IPS-11a (cell line): ENCODE measurements around the gene RNLS.
"Not testable (repeated sequence)": the region's sequence is repeated elsewhere in the genome, so short reads cannot be mapped to it uniquely, and the experiment has no call there.

Experiments
- H3K4me3 ChIP-seq: one replicate; pipeline ENCODE4 v1.5.1; 2013; ENCODE audit warnings: low read depth, low read length, control low read depth

RNLS gene

GRCh38 chr10:88392222-88392621 is 190.9 kb downstream of the RNLS start:
- no peak overlapping the region for H3K4me3 ChIP-seq

GRCh38 chr10:88390041-88390440 is 193.1 kb downstream of the RNLS start:
- no peak overlapping the region for H3K4me3 ChIP-seq

DNA sequence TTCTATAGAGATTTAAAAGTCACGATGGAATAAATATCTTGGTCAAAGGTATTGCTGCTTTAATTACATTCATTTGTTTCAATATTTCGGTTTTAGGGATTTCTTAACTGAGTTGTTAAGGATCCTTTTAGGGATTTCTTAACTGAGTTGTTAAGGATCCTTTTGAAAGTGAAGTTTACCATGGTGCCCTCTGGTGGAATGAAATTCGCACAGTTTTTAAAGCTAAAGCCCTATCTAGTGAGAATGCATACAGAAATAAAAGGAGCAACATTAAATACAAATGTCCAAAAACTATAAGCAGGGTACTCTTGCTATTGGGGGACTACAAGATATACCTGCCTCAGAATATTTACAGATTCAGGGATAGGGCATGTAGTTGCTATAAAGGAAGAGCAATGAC is 193.7 kb downstream of the RNLS start:
- no peak overlapping the region for H3K4me3 ChIP-seq

GRCh38 chr10:88388324-88388723 is 194.8 kb downstream of the RNLS start:
- H3K4me3 ChIP-seq: no peak overlapping the region

DNA sequence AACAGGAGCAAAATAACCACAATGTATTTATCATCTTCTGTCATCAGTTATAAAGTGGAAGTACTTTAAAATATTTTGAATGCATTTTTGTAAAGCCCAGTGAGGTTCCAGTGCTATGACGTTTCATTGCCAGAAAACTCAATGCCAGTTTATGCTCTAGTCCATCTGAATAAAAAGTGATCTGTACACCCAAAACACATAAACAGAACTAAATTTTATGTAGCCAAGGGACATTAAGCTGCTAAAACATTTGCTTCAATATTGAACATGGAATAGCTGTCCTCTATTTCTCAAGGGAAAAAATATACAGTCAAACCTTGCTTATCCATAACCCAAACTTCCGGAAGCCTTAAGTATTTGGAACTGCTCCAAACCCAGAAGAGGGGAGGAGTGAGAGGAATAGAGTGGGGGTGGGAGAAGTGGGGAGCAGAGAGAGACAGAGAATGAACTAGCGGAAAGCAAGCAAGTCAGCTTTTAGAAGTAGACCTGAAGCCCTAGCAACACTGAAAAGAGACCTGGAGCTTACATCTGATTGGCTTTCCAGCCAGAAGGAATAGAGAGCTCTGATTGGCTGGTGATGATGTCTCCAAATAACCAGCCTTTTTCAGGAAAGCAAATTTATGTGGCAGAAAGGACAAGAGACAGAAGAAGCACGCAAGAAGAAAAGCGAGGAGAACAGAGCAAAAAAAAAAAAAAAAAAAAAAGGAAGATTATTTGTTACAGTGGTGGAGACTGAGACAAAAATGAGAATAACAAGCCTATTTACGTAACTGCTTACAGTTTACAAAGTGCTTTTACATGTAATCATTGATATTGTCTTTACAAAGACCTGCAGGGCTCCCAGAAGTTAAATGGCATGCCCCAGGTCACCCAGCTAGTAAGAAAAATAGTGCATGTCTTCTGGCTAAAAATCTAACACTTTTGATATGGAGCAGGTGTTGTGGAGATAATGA is 196.0 kb downstream of the RNLS start:
- no peak overlapping the region for H3K4me3 ChIP-seq

- H3K4me3 ChIP-seq: no peak overlapping the region
These were observed 196.8 kb downstream of the RNLS start for GRCh38 chr10:88386204-88386788.

DNA sequence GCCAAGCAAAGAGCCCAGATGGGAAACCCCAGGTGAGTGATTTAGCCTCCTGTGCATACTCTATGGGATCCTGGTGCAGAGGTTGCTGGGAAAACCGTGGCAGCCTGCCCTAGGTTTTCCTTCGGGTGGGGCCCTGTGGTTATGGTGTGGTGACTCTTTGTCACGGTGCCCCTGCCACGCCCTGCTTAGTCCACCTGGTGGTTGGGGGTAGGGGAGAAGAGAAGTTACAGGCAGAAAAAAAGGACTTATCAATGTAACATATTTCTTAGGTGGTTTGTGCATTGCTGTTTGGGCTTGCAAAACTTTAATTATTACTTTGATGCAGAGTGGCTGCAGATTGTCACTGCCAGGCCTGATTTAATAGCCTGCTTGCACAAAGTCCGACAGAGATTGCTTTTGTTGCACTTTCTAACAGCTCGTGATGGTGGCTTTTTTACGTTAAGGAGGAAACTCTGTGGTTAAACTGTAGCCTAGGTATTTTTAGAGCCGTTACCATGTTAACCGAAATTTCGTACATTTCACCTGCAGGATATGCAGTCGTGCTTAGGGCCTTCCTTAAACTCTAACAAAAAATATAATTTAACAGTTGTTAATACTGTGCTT is 197.4 kb downstream of the RNLS start:
- no peak overlapping the region for H3K4me3 ChIP-seq

DNA sequence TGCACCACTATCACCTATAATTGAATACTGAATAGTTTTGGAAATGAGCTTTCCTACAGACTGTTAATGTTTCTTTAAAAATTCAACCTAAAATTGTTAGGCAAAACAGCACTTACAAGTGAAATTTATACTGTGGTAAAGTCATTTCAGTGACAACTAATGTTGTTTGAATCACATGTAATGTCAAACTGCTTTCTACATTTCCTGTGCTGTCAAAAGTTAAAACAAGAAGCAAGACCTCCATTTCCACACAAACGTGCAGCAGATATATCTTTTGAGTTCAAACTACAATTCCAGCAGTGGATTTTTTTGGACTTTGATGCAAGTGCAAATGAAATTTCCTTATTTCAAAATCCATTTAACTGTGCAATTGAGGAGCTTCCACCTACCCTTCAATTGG is 199.8 kb downstream of the RNLS start:
- H3K4me3 ChIP-seq: no peak overlapping the region

DNA sequence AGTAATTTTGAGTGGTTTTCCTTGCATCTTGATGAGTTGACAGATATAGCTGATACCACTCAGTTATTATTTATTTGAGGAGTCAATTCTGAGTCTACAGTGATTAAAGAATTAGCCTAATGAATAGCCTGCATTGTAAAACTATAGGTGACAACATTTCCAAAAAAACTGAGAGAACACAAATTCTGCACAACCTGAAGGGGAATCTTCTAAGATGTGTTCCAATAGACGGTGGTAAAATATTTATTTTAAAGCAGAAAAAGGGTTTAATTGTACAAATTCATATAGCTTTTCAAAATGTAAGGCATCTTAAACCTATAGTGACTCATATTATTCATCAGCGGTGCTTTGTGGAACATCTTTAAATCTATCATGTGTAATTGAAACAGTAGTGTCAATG is 200.4 kb downstream of the RNLS start:
- no peak overlapping the region for H3K4me3 ChIP-seq

GRCh38 chr10:88379575-88379974 is 203.5 kb downstream of the RNLS start:
- no peak overlapping the region for H3K4me3 ChIP-seq

GRCh38 chr10:88377510-88377909 is 205.6 kb downstream of the RNLS start:
- no peak overlapping the region for H3K4me3 ChIP-seq

GRCh38 chr10:88374392-88375175 is 208.5 kb downstream of the RNLS start:
- H3K4me3 ChIP-seq: no peak overlapping the region

- no peak overlapping the region for H3K4me3 ChIP-seq
These were observed 210.1 kb downstream of the RNLS start for GRCh38 chr10:88372881-88373592.

DNA sequence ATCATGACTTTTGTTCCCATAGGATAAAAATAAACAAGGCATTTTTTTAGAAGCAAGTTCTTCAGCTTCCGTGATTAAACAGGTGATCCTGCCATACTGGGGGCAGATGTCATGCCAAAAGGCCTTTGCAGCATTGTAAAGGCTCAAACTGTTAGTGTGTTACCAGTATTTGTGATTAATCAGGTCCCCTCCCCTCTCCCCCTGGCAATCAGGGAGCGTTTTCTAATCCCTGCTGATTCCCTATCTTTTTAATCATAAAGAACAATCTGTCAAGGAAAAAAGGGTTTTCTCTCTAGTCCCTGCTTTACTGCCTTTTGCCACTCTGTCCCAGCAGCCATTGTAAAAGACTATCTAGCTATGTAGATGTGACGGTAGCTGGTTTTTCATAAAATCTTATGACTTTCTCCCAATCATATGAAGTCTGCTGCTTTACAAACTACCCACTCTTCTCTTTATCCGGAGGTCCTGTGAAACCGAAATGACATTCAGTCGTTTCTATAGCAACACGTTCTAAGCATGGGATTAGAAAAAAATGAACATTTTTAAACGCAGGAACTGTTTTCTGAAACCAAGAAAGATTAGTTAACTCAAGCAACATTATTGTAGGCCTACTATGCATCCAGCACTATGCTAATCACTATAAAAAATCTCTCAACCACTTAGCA is 210.9 kb downstream of the RNLS start:
- no peak overlapping the region for H3K4me3 ChIP-seq

DNA sequence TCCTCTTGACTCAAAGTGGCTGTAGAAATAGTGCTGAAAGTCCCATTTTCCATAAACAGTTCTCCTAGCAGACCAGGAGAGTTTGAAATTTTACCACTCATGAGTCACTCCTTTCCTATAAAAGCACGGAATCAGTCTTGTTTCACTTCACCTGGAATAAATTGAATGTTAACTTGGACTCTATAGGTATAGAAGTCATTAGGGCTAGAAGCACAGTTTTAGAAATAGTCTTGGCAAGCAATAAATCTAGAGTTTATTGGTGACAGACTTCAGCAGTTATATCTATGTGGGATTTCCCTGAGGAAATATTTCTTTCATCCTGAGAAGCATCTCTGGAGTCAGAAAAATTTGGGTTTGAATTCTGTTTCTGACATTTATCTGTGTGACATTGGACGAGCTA is 212.4 kb downstream of the RNLS start:
- no peak overlapping the region for H3K4me3 ChIP-seq

- no peak overlapping the region for H3K4me3 ChIP-seq
These were observed 216.3 kb downstream of the RNLS start for GRCh38 chr10:88366772-88367171.

GRCh38 chr10:88361995-88362807 is 220.9 kb downstream of the RNLS start:
- no peak overlapping the region for H3K4me3 ChIP-seq

DNA sequence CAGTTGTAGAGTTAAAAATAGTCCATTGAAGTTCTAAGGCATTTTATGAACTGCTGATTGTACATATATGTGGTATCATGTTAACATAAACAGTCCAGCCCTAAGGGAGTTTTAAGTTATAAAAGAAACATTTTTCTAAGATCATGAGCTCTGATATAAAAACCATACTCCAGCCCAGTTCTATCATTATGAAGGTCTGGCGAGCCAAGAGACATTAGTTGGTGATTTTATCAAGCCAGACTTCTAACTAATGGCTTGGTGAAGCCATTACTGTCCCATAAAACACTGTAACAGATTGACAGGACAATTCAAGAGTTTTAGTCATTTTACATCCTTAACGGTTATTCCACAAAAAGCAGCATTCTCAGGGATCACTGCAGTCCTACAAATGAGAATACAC is 221.6 kb downstream of the RNLS start:
- no peak overlapping the region for H3K4me3 ChIP-seq

DNA sequence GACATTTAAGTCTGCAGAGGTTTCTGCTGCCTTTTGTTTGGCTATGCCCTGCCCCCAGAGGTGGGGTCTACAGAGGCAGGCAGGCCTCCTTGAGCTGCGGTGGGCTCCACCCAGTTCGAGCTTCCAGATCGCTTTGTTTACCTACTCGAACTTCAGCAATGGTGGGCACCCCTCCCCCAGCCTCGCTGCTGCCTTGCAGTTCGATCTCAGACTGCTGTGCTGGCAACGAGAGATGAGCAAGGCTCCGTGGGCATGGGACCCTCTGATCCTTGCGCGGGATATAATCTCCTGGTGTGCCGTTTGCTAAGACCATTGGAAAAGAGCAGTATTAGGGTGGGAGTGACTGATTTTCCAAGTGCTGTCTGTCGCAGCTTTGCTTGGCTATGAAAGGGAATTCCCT is 227.4 kb downstream of the RNLS start:
- H3K4me3 ChIP-seq: not testable (repeated sequence)
